SU-DHL-6 (cell line): ENCODE data around the gene FBLN7.

Source experiments
- H2AFZ ChIP-seq: fragments of 200-600 bp; sonication (generic); 2 replicates; pipeline ENCODE4 v1.6.1; 2014; ENCODE audit warnings: low read depth, mild to moderate bottlenecking, moderate library complexity, mixed read lengths, antibody characterized with exemption, low read length; ENCODE audit not compliant: severe bottlenecking
- H3F3A ChIP-seq: fragments of 200-600 bp; shearing (Covaris generic); 2 replicates; pipeline ENCODE4 v1.6.0; 2016; ENCODE audit warnings: antibody characterized with exemption, mild to moderate bottlenecking; ENCODE audit not compliant: insufficient read depth
- H3K27ac ChIP-seq: fragments of 200-600 bp; sonication (generic); 2 replicates; pipeline ENCODE4 v1.5.1; 2016; ENCODE audit warnings: low read depth, mild to moderate bottlenecking, low read length, moderate library complexity, mixed read lengths
- H3K27me3 ChIP-seq: fragments of 200-600 bp; sonication (generic), shearing (Covaris generic); 2 replicates; pipeline ENCODE4 v1.6.0; 2014; ENCODE audit warnings: mild to moderate bottlenecking, low read length
- H3K36me3 ChIP-seq: fragments of 200-600 bp; sonication (generic); 2 replicates; pipeline ENCODE4 v1.6.1; 2014; ENCODE audit warnings: mild to moderate bottlenecking, low read length, mixed read lengths
- H3K4me2 ChIP-seq: fragments of 300-600, 200-600 bp; shearing (Covaris generic), sonication (generic); 2 replicates; pipeline ENCODE4 v1.6.0; 2014; ENCODE audit warnings: low read length, low read depth, mild to moderate bottlenecking; ENCODE audit not compliant: poor library complexity, severe bottlenecking
- H3K4me3 ChIP-seq: fragments of 200-600 bp; sonication (generic); 2 replicates; pipeline ENCODE4 v1.5.1; 2014; ENCODE audit warnings: antibody characterized with exemption, low read length, mild to moderate bottlenecking, mixed read lengths; ENCODE audit not compliant: insufficient read depth, poor library complexity, severe bottlenecking
- H3K79me2 ChIP-seq: fragments of 200-600 bp; sonication (generic); 2 replicates; pipeline ENCODE4 v1.6.1; 2014; ENCODE audit warnings: mild to moderate bottlenecking, low read length, moderate library complexity; ENCODE audit not compliant: insufficient read depth
- H3K9ac ChIP-seq: fragments of 200-600 bp; sonication (generic); 2 replicates; pipeline ENCODE4 v1.7.0; 2014; ENCODE audit warnings: mild to moderate bottlenecking, low read length
- H3K9me2 ChIP-seq: fragments of 200-600 bp; sonication (generic); replicated peaks from 2 replicates; pipeline ENCODE4 v1.6.1; 2014; ENCODE audit warnings: low read length; ENCODE audit not compliant: insufficient read depth
- H3K9me3 ChIP-seq: fragments of 200-600 bp; sonication (generic); 2 replicates; pipeline ENCODE4 v1.6.1; 2014; ENCODE audit warnings: low read length, mixed read lengths; ENCODE audit not compliant: insufficient read depth
- H4K20me1 ChIP-seq: fragments of 200-600 bp; sonication (generic); 2 replicates; pipeline ENCODE4 v1.6.1; 2014; ENCODE audit warnings: low read depth, mild to moderate bottlenecking, antibody characterized with exemption, low read length, moderate library complexity, mixed read lengths
- CTCF ChIP-seq: fragments of 200-600 bp; sonication (generic); IDR thresholded peaks from one replicate; pipeline ENCODE4 v1.5.1; 2017; ENCODE audit warnings: antibody characterized with exemption, mild to moderate bottlenecking, low read length, moderate library complexity; ENCODE audit not compliant: insufficient read depth, poor library complexity, severe bottlenecking
- EZH2phosphoT487 ChIP-seq: fragments of 200-600 bp; sonication (generic), shearing (Covaris generic); conservative IDR thresholded peaks from 2 replicates; pipeline ENCODE4 v1.6.1; 2018; ENCODE audit warnings: mild to moderate bottlenecking, antibody characterized with exemption, low read length, moderate library complexity, mixed read lengths

FBLN7 gene

GRCh38 chr2:112187046-112187715, 49.0 kb downstream of the FBLN7 start:
- no peaks in the 10 kb centered on the region for H3K36me3 ChIP-seq
- H3K4me3 ChIP-seq = no peak overlapping the region
- H3K9ac ChIP-seq = no peak overlapping the region
- no peaks in the 10 kb centered on the region for H3K79me2 ChIP-seq
- no peak overlapping the region for H3K27ac ChIP-seq
- no peaks in the 10 kb centered on the region for H3F3A ChIP-seq
- no peaks in the 10 kb centered on the region for H3K9me3 ChIP-seq
- H3K9me2 ChIP-seq = no peaks in the 10 kb centered on the region
- no peaks in the 10 kb centered on the region for H3K27me3 ChIP-seq
- H2AFZ ChIP-seq = no peak overlapping the region
- TF ChIP-seq EZH2phosphoT487 = no peak
- no peak for TF ChIP-seq CTCF
- H3K4me2 ChIP-seq = no peak overlapping the region
- no peaks in the 10 kb centered on the region for H4K20me1 ChIP-seq

- Histone ChIP-seq H3K79me2 (no peaks in the 10 kb centered on the region), H3K27ac (no peak overlapping the region), H3K36me3 (no peaks in the 10 kb centered on the region), H3F3A (no peaks in the 10 kb centered on the region), H3K4me3 (no peak overlapping the region), H3K9me2 (no peaks in the 10 kb centered on the region), H3K4me2 (no peak overlapping the region), H3K9me3 (no peaks in the 10 kb centered on the region), H3K27me3 (no peaks in the 10 kb centered on the region), H3K9ac (no peak overlapping the region), H4K20me1 (no peaks in the 10 kb centered on the region), H2AFZ (peak overlapping the region; percentile 47)
- TF ChIP-seq EZH2phosphoT487 = no peak
- TF ChIP-seq CTCF = no peak
These were observed 49.8 kb downstream of the FBLN7 start for GRCh38 chr2:112187805-112188596.

GRCh38 chr2:112189001-112189556, 50.9 kb downstream of the FBLN7 start:
- TF ChIP-seq EZH2phosphoT487 (no peak), CTCF (no peak)
- Histone ChIP-seq H4K20me1 (no peaks in the 10 kb centered on the region), H3K27ac (no peak overlapping the region), H3K4me3 (no peak overlapping the region), H3K4me2 (no peak overlapping the region), H3K9me3 (no peaks in the 10 kb centered on the region), H3K79me2 (no peaks in the 10 kb centered on the region), H3K27me3 (no peaks in the 10 kb centered on the region), H2AFZ (no peak overlapping the region), H3F3A (no peaks in the 10 kb centered on the region), H3K9me2 (no peaks in the 10 kb centered on the region), H3K9ac (no peak overlapping the region), H3K36me3 (no peaks in the 10 kb centered on the region)
